HEK293 (cell line): ENCODE data around the gene PRPH2.

ENCODE experiments used
- CTCF ChIA-PET: fragments of 350-600 bp; formaldehyde crosslinking; extraction: SDS; loops from one replicate; lab custom pipeline; 2021; ENCODE audit warnings: antibody characterized with exemption; lab: Yijun Ruan, JAX
- POLR2A ChIA-PET: fragments of 300-600 bp; formaldehyde crosslinking; extraction: SDS; loops from one replicate; lab custom pipeline; 2020; ENCODE audit warnings: antibody characterized with exemption, inconsistent platforms; lab: Yijun Ruan, JAX
- H3K27ac ChIP-seq: fragments of 200-500 bp; sonication (Bioruptor generic); 2 replicates; pipeline ENCODE4 v1.5.1; 2014; ENCODE audit warnings: low read depth, low read length, control low read depth, inconsistent platforms; ENCODE audit errors: extremely low read depth
- H3K36me3 ChIP-seq, 2 experiments: fragments of 200-500 bp in 1 of 2; sonication (Bioruptor generic) in 1 of 2; 1 replicate in 1 of 2; 2 replicates in 1 of 2; pipeline ENCODE4 v1.5.1; 2014 to 2017; ENCODE audit warnings: inconsistent platforms in 2 of 2, low read length in 2 of 2; ENCODE audit not compliant: control insufficient read depth in 2 of 2, insufficient read depth in 1 of 2
- H3K4me1 ChIP-seq: fragments of 200-500 bp; sonication (Bioruptor generic); 2 replicates; pipeline ENCODE4 v1.5.1; 2014; ENCODE audit warnings: mild to moderate bottlenecking, low read length, inconsistent platforms; ENCODE audit not compliant: control insufficient read depth, insufficient read depth
- H3K4me3 ChIP-seq: 2 replicates; pipeline ENCODE4 v1.5.1; 2011; ENCODE audit warnings: low read depth, mild to moderate bottlenecking, control low read depth, low read length, moderate library complexity
- H3K9me3 ChIP-seq: fragments of 200-500 bp; sonication (Bioruptor generic); 2 replicates; pipeline ENCODE4 v1.5.1; 2014; ENCODE audit warnings: low read depth, low read length, inconsistent platforms; ENCODE audit not compliant: control insufficient read depth, insufficient read depth
- KLF8 ChIP-seq: fragments of 450-650 bp; formaldehyde crosslinking; IDR thresholded peaks from 2 replicates; pipeline ENCODE4 v1.5.1; 2016; ENCODE audit warnings: missing biosample characterization, missing genetic modification characterization
- MEIS1 ChIP-seq: sonication (generic); formaldehyde crosslinking; IDR thresholded peaks from 2 replicates; pipeline ENCODE4 v1.8.1; 2022; ENCODE audit warnings: missing genetic modification reagents, mild to moderate bottlenecking, borderline replicate concordance
- OSR2 ChIP-seq: fragments of 450-650 bp; formaldehyde crosslinking; IDR thresholded peaks from 2 replicates; pipeline ENCODE4 v1.5.1; 2016; ENCODE audit warnings: missing biosample characterization, missing genetic modification characterization
- REPIN1 ChIP-seq: fragments of 450-650 bp; formaldehyde crosslinking; IDR thresholded peaks from 2 replicates; pipeline ENCODE4 v1.5.1; 2017; ENCODE audit warnings: missing biosample characterization, missing genetic modification characterization, low read depth
- SP7 ChIP-seq: fragments of 450-650 bp; formaldehyde crosslinking; IDR thresholded peaks from 2 replicates; pipeline ENCODE4 v1.5.1; 2016; ENCODE audit warnings: missing biosample characterization, missing genetic modification characterization
- ZBTB17 ChIP-seq: fragments of 450-650 bp; formaldehyde crosslinking; IDR thresholded peaks from 2 replicates; pipeline ENCODE4 v1.5.1; 2016; ENCODE audit warnings: missing biosample characterization, missing genetic modification characterization
- ZEB2 ChIP-seq: fragments of 450-650 bp; formaldehyde crosslinking; IDR thresholded peaks from 2 replicates; pipeline ENCODE4 v1.5.1; 2016; ENCODE audit warnings: missing biosample characterization, missing genetic modification characterization
- ZNF433 ChIP-seq: fragments of 450-650 bp; formaldehyde crosslinking; IDR thresholded peaks from 2 replicates; pipeline ENCODE4 v1.5.1; 2016; ENCODE audit warnings: missing biosample characterization, missing genetic modification characterization, low read depth
- ZNF596 ChIP-seq: fragments of 450-650 bp; IDR thresholded peaks from 2 replicates; pipeline ENCODE4 v1.5.0; 2018; ENCODE audit warnings: missing biosample characterization, mild to moderate bottlenecking, missing genetic modification characterization, moderate library complexity
- ZNF600 ChIP-seq: fragments of 450-650 bp; formaldehyde crosslinking; IDR thresholded peaks from 2 replicates; pipeline ENCODE4 v1.5.1; 2016; ENCODE audit warnings: missing biosample characterization, missing genetic modification characterization
- ZNF785 ChIP-seq: fragments of 450-650 bp; formaldehyde crosslinking; IDR thresholded peaks from 2 replicates; pipeline ENCODE4 v1.5.1; 2016; ENCODE audit warnings: missing biosample characterization, missing genetic modification characterization
- ZNF837 ChIP-seq: fragments of 450-650 bp; formaldehyde crosslinking; IDR thresholded peaks from 2 replicates; pipeline ENCODE4 v1.5.1; 2016; ENCODE audit warnings: missing biosample characterization, missing genetic modification characterization
- TF ChIP-seq, protein P1 (sequence below): fragments of 450-650 bp; formaldehyde crosslinking; IDR thresholded peaks from 2 replicates; pipeline ENCODE4 v1.5.1; 2016; ENCODE audit warnings: missing biosample characterization, missing genetic modification characterization
- TF ChIP-seq, protein P2 (sequence below): fragments of 450-650 bp; formaldehyde crosslinking; IDR thresholded peaks from 2 replicates; pipeline ENCODE4 v1.5.1; 2016; ENCODE audit warnings: missing biosample characterization, missing genetic modification characterization, low read depth
- TF ChIP-seq, protein P3 (sequence below): fragments of 450-650 bp; formaldehyde crosslinking; IDR thresholded peaks from 2 replicates; pipeline ENCODE4; 2016; ENCODE audit warnings: missing biosample characterization, missing genetic modification characterization
- TF ChIP-seq, protein P4 (sequence below): fragments of 450-650 bp; formaldehyde crosslinking; IDR thresholded peaks from 2 replicates; pipeline ENCODE4 v1.5.1; 2016; ENCODE audit warnings: missing biosample characterization, missing genetic modification characterization
- TF ChIP-seq, protein P5 (sequence below): fragments of 450-650 bp; formaldehyde crosslinking; IDR thresholded peaks from 2 replicates; pipeline ENCODE4 v1.5.1; 2017; ENCODE audit warnings: missing biosample characterization, missing genetic modification characterization
- TF ChIP-seq, protein P6 (sequence below): fragments of 450-650 bp; formaldehyde crosslinking; IDR thresholded peaks from 2 replicates; pipeline ENCODE4 v1.5.1; 2017; ENCODE audit warnings: missing biosample characterization, mild to moderate bottlenecking, missing genetic modification characterization, moderate library complexity

PRPH2 gene

DNA sequence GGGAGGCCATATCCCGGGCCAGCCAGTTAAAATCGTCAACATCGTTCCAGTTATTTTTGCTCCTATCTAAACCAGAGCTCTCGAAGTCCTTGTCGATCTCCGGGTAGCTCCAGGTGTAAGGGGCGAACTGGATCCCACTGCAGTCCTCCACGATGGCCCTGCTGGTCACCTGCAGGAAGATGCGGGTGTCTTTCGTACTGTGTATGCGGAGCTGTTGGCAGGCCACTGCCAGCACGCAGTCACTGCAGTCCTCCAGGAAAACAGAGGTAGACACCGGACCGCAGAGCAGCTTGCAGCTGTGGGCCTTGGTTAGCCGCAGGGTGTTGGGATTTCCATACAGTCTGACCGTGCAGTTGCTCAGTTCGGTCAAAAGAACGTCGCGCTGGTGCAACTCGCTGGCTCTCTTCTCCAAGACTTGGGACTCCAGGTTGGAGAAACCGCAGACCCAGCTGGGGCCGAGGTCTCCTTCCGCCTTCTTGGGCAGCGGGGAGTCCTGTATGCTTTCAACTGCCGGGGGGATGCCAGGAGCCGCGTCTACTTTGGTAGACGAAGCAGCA lies 22.8 kb upstream of the PRPH2 start:
- CTCF ChIA-PET, result interaction anchor here (0.6 to 1.8 kb wide), 8 partner anchors 8 to 961 kb away, joined by 3 to 9 read pairs (median 4); no protein-coding TSS in a partner anchor
- Histone ChIP-seq H3K27ac (peak overlapping the region; percentile 86), H3K36me3 (peaks cover 0 to 5% of the 10 kb centered on the region in 2 experiments; a peak in 1 of 3 replicates), H3K9me3 (no peaks in the 10 kb centered on the region), H3K4me1 (peaks cover 26% of the 10 kb centered on the region), H3K4me3 (peak overlapping the region; percentile 97)
- POLR2A ChIA-PET, result interaction anchor here (0.6 to 9.3 kb wide), 23 partner anchors 8 to 1757 kb away, joined by 3 to 316 read pairs (median 7); partner anchors contain the start of genes BICRAL, CNPY3, PEX6 and RPL7L1
- TF ChIP-seq ZNF596 (no peak), ZNF433 (tag by site-specific recombination) (no peak), ZNF785 (no peak), KLF8 (no peak), ZNF600 (tag by site-specific recombination) (peak; percentile 63; the same call in 1 of the 2 replicates)

DNA sequence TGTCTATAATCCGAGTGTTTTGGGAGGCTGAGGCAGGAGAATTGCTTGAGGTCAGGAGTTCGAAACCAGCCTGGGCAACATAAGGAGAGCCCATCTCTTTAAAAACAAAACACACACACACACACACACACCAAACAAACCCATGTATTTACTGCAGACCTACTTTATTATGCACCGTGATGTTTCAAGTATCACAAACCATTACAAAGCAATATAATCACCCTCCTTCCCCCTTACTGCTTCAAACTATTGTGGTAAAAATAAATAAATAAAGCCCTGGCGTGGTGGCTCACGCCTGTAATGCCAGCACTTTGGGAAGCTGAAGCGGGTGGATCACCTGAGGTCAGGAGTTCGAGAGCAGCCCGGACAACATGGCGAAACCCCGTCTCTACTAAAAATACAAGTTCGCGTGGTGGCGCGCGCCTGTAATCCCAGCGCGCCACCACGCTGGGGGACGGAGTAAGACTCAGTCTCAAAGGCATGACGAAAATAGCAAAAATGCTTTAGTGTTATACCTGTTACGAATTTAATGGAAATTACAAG lies 22.0 kb upstream of the PRPH2 start:
- peak overlapping the region; percentile 86; the same call in 1 of the 2 replicates for H3K27ac ChIP-seq
- peaks cover 26% of the 10 kb centered on the region for H3K4me1 ChIP-seq
- ChIA-PET POLR2A (interaction anchor here (0.6 to 9.3 kb wide), 9 partner anchors 8 to 234 kb away, joined by 3 to 316 read pairs (median 12); partner anchors contain the start of genes BICRAL, PEX6, RPL7L1 and UBR2), CTCF (interaction anchor here (0.6 to 1.3 kb wide), 6 partner anchors 7 to 960 kb away, joined by 3 to 9 read pairs (median 4); no protein-coding TSS in a partner anchor)
- peak overlapping the region; percentile 97 for H3K4me3 ChIP-seq
- no peaks in the 10 kb centered on the region for H3K9me3 ChIP-seq
- TF ChIP-seq, protein P1, sequence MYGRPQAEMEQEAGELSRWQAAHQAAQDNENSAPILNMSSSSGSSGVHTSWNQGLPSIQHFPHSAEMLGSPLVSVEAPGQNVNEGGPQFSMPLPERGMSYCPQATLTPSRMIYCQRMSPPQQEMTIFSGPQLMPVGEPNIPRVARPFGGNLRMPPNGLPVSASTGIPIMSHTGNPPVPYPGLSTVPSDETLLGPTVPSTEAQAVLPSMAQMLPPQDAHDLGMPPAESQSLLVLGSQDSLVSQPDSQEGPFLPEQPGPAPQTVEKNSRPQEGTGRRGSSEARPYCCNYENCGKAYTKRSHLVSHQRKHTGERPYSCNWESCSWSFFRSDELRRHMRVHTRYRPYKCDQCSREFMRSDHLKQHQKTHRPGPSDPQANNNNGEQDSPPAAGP, result 0 out of 2 replicates have a peak, but pooled peaks have one; percentile 26
- TF ChIP-seq, protein P2, sequence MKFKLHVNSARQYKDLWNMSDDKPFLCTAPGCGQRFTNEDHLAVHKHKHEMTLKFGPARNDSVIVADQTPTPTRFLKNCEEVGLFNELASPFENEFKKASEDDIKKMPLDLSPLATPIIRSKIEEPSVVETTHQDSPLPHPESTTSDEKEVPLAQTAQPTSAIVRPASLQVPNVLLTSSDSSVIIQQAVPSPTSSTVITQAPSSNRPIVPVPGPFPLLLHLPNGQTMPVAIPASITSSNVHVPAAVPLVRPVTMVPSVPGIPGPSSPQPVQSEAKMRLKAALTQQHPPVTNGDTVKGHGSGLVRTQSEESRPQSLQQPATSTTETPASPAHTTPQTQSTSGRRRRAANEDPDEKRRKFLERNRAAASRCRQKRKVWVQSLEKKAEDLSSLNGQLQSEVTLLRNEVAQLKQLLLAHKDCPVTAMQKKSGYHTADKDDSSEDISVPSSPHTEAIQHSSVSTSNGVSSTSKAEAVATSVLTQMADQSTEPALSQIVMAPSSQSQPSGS, result no peak
- H3K36me3 ChIP-seq, result peaks cover 0 to 5% of the 10 kb centered on the region in 2 experiments; a peak in 1 of 3 replicates

DNA sequence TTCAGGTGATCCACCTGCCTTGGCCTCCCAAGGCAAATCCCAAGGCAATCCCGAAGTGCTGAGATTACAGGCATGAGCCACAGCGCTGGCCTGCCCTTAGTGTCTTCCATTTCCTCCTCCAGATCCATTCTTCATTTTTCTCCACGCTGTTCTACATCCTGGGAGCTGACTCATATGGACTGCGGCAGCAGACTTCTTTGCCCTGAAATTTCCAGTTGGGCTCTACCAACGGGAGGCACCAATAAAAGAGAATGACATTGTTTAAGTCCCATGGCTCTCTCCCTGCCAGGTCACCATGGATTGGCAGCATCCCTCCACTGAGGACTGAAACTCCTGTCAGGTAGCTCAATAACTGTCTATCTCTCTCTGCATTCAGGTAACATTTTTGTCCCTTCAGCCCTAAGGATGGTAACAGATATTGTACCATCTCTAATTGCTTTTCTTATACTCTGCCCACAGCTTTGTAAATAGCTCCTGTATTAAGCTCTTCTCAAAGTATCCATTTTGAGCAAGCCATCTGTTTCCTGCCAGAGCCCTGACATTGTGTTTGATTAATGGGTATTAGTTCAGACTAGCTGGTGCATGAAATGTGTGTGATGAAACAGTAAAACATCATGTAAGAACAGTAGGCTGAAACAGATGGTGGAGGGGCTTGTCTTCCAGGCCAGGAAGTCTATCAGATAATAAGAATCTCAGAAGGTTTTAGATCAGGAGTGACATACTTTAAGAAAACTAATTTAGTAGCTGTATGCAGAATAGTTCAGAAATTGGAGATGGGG lies 19.9 kb upstream of the PRPH2 start:
- no peak overlapping the region for H3K4me3 ChIP-seq
- H3K27ac ChIP-seq, result no peak overlapping the region
- ChIA-PET POLR2A (interaction anchor here (1.0 to 9.3 kb wide), 2 partner anchors 43 to 137 kb away, joined by 4 to 316 read pairs; partner anchors contain the start of genes BICRAL and RPL7L1), CTCF (interaction anchor here (0.5 to 2.4 kb wide), 9 partner anchors 16 to 136 kb away, joined by 3 to 11 read pairs (median 4); no protein-coding TSS in a partner anchor)
- H3K4me1 ChIP-seq, result peaks cover 15% of the 10 kb centered on the region
- no peaks in the 10 kb centered on the region for H3K9me3 ChIP-seq
- H3K36me3 ChIP-seq, result peaks cover 0 to 5% of the 10 kb centered on the region in 2 experiments; a peak in 1 of 3 replicates
- TF ChIP-seq, protein P3, sequence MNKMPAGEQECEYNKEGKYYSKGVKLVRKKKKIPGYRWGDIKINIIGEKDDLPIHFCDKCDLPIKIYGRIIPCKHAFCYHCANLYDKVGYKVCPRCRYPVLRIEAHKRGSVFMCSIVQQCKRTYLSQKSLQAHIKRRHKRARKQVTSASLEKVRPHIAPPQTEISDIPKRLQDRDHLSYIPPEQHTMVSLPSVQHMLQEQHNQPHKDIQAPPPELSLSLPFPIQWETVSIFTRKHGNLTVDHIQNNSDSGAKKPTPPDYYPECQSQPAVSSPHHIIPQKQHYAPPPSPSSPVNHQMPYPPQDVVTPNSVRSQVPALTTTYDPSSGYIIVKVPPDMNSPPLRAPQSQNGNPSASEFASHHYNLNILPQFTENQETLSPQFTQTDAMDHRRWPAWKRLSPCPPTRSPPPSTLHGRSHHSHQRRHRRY, result no peak
- TF ChIP-seq SP7, result peak; percentile 77
- 0 out of 2 replicates have a peak, but pooled peaks have one; percentile 25 for TF ChIP-seq MEIS1 (CRISPR knock-in tag)
- TF ChIP-seq ZBTB17, result peak; percentile 57
- peak; percentile 62 for TF ChIP-seq OSR2 (tag by site-specific recombination)
- TF ChIP-seq, protein P4, sequence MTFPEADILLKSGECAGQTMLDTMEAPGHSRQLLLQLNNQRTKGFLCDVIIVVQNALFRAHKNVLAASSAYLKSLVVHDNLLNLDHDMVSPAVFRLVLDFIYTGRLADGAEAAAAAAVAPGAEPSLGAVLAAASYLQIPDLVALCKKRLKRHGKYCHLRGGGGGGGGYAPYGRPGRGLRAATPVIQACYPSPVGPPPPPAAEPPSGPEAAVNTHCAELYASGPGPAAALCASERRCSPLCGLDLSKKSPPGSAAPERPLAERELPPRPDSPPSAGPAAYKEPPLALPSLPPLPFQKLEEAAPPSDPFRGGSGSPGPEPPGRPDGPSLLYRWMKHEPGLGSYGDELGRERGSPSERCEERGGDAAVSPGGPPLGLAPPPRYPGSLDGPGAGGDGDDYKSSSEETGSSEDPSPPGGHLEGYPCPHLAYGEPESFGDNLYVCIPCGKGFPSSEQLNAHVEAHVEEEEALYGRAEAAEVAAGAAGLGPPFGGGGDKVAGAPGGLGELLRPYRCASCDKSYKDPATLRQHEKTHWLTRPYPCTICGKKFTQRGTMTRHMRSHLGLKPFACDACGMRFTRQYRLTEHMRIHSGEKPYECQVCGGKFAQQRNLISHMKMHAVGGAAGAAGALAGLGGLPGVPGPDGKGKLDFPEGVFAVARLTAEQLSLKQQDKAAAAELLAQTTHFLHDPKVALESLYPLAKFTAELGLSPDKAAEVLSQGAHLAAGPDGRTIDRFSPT, result no peak
- TF ChIP-seq, protein P5, sequence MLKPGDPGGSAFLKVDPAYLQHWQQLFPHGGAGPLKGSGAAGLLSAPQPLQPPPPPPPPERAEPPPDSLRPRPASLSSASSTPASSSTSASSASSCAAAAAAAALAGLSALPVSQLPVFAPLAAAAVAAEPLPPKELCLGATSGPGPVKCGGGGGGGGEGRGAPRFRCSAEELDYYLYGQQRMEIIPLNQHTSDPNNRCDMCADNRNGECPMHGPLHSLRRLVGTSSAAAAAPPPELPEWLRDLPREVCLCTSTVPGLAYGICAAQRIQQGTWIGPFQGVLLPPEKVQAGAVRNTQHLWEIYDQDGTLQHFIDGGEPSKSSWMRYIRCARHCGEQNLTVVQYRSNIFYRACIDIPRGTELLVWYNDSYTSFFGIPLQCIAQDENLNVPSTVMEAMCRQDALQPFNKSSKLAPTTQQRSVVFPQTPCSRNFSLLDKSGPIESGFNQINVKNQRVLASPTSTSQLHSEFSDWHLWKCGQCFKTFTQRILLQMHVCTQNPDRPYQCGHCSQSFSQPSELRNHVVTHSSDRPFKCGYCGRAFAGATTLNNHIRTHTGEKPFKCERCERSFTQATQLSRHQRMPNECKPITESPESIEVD (tag by site-specific recombination), result 0 out of 2 replicates have a peak, but pooled peaks have one; percentile 25
- 0 out of 2 replicates have a peak, but pooled peaks have one; percentile 7 for TF ChIP-seq ZEB2 (tag by site-specific recombination)
- TF ChIP-seq, protein P6, sequence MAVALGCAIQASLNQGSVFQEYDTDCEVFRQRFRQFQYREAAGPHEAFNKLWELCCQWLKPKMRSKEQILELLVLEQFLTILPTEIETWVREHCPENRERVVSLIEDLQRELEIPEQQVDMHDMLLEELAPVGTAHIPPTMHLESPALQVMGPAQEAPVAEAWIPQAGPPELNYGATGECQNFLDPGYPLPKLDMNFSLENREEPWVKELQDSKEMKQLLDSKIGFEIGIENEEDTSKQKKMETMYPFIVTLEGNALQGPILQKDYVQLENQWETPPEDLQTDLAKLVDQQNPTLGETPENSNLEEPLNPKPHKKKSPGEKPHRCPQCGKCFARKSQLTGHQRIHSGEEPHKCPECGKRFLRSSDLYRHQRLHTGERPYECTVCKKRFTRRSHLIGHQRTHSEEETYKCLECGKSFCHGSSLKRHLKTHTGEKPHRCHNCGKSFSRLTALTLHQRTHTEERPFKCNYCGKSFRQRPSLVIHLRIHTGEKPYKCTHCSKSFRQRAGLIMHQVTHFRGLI (tag by site-specific recombination), result peak; percentile 85; the same call in 1 of the 2 replicates
- TF ChIP-seq REPIN1 (tag by site-specific recombination), result no peak
- no peak for TF ChIP-seq ZNF837 (tag by site-specific recombination)
